PFSK-1 (cell line): ENCODE results near the gene GP1BB.

Source experiments
- FOXP2 ChIP-seq: optimal IDR thresholded peaks from 2 replicates; pipeline ENCODE3; 2011; ENCODE audit warnings: borderline replicate concordance, control low read depth, inconsistent platforms; ENCODE audit not compliant: insufficient read depth; ENCODE audit errors: extremely low read length, extremely low read depth
- POLR2AphosphoS5 ChIP-seq: IDR thresholded peaks from 2 replicates; pipeline ENCODE4 v1.6.1; 2012; ENCODE audit warnings: low read depth, mild to moderate bottlenecking, control low read depth, low read length, moderate library complexity
- SIN3A ChIP-seq: IDR thresholded peaks from 2 replicates; pipeline ENCODE4 v1.6.1; 2012; ENCODE audit warnings: mild to moderate bottlenecking, low read length, moderate library complexity, borderline replicate concordance; ENCODE audit not compliant: insufficient read depth
- TAF1 ChIP-seq: IDR thresholded peaks from 2 replicates; pipeline ENCODE4 v1.6.1; 2012; ENCODE audit warnings: low read length, control low read depth, borderline replicate concordance; ENCODE audit not compliant: insufficient read depth
- TF ChIP-seq, protein P1 (sequence below), 2 experiments: IDR thresholded peaks; 2 replicates each; pipeline versions ENCODE4 v1.6.1 to v1.8.0; 2011 to 2012; ENCODE audit warnings: low read depth in 2 of 2, low read length in 2 of 2, control low read depth in 1 of 2, inconsistent platforms in 1 of 2, mild to moderate bottlenecking in 1 of 2, moderate library complexity in 1 of 2; ENCODE audit not compliant: insufficient read depth in 1 of 2

Gene GP1BB

DNA sequence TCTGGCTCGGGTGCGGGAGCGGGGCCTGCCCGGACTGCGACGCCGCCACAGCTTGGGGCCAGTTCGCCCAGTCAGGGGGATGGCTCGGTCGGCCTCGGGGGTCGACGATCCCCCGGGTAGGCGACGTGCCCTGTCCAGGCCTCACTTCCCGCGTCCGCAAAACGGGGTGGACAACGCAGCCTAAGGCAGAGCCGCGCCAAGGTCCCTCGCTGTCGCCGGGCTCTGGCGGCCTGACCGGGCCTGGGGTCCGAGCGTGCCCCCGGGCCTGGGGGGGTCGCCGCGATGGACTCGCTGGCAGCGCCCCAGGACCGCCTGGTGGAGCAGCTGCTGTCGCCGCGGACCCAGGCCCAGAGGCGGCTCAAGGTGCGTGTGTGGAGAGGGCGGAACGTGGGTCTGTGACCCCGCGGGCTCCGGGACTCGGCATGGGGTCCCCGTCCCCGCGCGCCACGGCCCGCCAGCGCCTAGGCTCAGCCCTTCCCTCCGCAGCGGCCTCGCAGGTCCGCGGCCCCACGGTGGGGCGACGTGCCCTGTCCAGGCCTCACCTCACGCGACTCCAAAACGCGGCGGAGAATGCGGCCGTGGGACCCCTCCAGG lies 4.8 kb upstream of the GP1BB start:
- TF ChIP-seq FOXP2, result peak; percentile 43
- TF ChIP-seq SIN3A, result no peak

DNA sequence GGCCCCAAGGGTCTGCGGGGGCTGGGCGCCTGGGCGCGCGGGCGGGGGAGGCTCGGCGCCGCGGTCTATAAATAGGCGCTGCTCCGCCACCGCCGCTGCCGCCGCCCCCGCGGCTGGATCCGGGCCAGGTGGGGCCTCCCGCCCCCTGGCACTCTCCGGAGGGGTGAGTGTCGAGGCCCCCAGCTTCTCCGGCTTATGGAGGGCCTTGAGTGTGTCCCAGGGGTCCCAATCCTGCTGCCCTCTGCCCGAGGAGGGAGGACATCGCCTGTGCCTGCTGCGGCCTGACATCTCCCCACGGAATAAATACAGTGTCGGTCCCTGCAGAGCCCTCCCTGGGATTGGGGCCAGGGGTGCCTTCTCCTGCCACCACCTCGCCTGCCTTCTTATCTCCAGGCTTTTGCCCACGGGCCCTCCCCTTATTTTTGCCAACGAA lies 4.3 kb upstream of the GP1BB start:
- TF ChIP-seq TAF1 (no peak), FOXP2 (no peak), SIN3A (no peak), POLR2AphosphoS5 (no peak)
- TF ChIP-seq, protein P1, sequence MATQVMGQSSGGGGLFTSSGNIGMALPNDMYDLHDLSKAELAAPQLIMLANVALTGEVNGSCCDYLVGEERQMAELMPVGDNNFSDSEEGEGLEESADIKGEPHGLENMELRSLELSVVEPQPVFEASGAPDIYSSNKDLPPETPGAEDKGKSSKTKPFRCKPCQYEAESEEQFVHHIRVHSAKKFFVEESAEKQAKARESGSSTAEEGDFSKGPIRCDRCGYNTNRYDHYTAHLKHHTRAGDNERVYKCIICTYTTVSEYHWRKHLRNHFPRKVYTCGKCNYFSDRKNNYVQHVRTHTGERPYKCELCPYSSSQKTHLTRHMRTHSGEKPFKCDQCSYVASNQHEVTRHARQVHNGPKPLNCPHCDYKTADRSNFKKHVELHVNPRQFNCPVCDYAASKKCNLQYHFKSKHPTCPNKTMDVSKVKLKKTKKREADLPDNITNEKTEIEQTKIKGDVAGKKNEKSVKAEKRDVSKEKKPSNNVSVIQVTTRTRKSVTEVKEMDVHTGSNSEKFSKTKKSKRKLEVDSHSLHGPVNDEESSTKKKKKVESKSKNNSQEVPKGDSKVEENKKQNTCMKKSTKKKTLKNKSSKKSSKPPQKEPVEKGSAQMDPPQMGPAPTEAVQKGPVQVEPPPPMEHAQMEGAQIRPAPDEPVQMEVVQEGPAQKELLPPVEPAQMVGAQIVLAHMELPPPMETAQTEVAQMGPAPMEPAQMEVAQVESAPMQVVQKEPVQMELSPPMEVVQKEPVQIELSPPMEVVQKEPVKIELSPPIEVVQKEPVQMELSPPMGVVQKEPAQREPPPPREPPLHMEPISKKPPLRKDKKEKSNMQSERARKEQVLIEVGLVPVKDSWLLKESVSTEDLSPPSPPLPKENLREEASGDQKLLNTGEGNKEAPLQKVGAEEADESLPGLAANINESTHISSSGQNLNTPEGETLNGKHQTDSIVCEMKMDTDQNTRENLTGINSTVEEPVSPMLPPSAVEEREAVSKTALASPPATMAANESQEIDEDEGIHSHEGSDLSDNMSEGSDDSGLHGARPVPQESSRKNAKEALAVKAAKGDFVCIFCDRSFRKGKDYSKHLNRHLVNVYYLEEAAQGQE (IDR thresholded peaks at IDR 0.05; ENCODE audit: insufficient read depth in 1 of 2, low read depth in 2 of 2, low read length in 2 of 2), result no peak

DNA sequence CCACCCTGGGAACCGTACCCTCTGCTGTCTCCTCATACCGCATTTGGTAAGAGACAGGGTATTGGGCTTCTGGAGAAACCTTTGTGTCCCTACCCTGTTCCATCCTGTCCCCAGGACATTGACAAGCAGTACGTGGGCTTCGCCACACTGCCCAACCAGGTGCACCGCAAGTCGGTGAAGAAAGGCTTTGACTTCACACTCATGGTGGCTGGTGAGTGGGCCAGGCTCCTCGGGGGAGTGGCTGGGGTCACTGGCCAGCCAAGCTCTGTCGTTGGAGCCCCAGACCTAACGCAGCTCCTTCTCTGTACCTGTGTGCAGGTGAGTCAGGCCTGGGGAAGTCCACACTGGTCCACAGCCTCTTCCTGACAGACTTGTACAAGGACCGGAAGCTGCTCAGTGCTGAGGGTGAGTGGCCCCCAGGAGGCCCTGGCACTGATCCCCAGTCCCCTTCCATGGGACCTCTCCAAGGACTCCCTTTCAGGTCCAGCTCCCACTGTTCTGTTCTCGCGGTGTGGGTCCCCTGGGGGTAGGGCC lies 3.8 kb upstream of the GP1BB start:
- TF ChIP-seq FOXP2 (no peak), SIN3A (no peak), TAF1 (no peak), POLR2AphosphoS5 (no peak)
- TF ChIP-seq, protein P1 (IDR thresholded peaks at IDR 0.05; ENCODE audit: insufficient read depth in 1 of 2, low read depth in 2 of 2, low read length in 2 of 2), result no peak

DNA sequence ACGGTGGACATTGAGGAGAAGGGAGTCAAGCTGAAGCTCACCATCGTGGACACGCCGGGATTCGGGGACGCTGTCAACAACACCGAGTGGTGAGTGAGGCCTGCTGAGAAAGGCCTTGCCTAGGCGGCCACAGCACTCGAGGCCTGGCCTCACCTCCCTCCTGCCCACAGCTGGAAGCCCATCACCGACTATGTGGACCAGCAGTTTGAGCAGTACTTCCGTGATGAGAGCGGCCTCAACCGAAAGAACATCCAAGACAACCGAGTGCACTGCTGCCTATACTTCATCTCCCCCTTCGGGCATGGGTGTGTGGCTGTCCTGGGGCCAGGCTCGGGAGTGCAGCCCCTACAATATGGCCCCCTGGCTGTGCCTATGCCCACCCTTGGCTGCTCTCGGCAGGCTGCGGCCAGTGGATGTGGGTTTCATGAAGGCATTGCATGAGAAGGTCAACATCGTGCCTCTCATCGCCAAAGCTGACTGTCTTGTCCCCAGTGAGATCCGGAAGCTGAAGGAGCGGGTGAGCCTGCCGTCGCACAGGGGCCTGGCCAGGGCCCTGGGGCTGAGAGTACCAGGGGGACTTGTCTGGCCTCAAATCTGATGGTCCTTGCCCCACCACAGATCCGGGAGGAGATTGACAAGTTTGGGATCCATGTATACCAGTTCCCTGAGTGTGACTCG lies 3.0 kb upstream of the GP1BB start:
- TF ChIP-seq FOXP2 (no peak), TAF1 (no peak), SIN3A (no peak)

DNA sequence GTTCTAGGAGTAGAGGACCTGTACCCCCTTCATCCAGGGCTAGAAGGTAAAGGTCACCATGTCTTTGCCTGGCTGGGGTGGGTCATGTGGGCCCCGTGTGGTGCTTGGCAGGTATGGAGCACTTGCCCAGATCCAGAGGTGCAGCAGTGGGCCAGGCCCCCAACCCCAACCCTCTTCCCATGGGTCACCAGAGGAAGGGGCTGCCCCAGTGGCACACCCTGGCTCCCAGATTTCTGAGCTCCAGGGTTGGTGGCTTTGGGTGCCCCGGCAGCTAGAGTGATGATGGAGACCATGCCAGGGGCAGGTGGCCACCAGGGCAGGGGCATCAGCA lies 2.4 kb upstream of the GP1BB start:
- TF ChIP-seq TAF1 (no peak), SIN3A (no peak), FOXP2 (no peak), POLR2AphosphoS5 (no peak)
- TF ChIP-seq, protein P1 (IDR thresholded peaks at IDR 0.05; ENCODE audit: insufficient read depth in 1 of 2, low read depth in 2 of 2, low read length in 2 of 2), result no peak

DNA sequence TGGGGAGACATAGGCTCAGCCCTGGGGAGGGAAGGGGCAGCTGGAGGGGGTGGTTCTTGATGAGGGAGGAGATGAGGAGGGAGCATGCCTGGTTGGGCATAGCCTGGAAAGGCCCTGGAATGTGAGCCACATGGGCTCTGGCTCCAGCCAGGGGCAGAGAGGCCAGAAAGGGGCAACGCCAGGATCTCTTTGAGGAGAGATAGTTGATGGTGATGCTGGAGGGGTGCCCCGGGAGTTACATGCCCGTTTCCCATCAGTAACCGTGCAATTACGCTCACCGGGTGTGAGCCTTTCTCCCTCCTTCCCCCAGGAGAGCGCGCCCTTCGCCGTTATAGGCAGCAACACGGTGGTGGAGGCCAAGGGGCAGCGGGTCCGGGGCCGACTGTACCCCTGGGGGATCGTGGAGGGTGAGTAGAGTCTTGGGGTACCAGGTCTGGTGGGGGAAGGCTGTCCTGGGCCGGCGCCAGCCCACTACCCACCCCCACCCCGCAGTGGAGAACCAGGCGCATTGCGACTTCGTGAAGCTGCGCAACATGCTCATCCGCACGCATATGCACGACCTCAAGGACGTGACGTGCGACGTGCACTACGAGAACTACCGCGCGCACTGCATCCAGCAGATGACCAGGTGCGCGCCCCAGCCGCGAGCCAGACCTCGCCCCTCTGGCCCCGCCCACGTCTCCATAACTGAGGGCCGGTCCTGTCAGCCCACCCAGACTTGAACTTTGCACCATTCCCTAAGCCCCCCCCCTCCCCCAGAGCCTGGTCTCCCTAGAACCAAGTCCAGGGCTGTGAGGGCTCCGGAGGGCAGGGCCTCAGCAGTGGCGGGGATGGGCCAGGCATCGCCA lies 1.8 kb upstream of the GP1BB start:
- TF ChIP-seq, protein P1 (IDR thresholded peaks at IDR 0.05; ENCODE audit: insufficient read depth in 1 of 2, low read depth in 2 of 2, low read length in 2 of 2), result no peak
- TF ChIP-seq POLR2AphosphoS5 (no peak), SIN3A (no peak), FOXP2 (no peak), TAF1 (no peak)
